Type B pancreatic cell (in vitro differentiated cells): ENCODE results near the gene ANAPC15. TPM values are rescaled to one million over a fixed set of nuclear protein-coding genes. Genes with fewer than 3 reads are reported as not detected.
"Not testable (repeated sequence)": the region's sequence is repeated elsewhere in the genome, so short reads cannot be mapped to it uniquely, and the experiment has no call there.

Experiments used
- DNase-seq: peaks from one replicate; pipeline ENCODE4 v3.0.0; 2021; ENCODE audit warnings: mixed read lengths; ENCODE audit not compliant: unreplicated experiment; ENCODE audit errors: extremely low spot score
- H3K27ac Mint-ChIP-seq: 2 replicates; pipeline ENCODE4 v1.8.0; 2021; ENCODE audit warnings: mild to moderate bottlenecking, mixed read lengths
- H3K27me3 Mint-ChIP-seq: 2 replicates; pipeline ENCODE4 v1.8.0; 2021; ENCODE audit warnings: mixed read lengths
- H3K36me3 Mint-ChIP-seq: 2 replicates; pipeline ENCODE4 v1.8.0; 2021; ENCODE audit warnings: mixed read lengths
- H3K4me1 Mint-ChIP-seq: one replicate; pipeline ENCODE4 v1.8.0; 2021; ENCODE audit warnings: mixed read lengths; ENCODE audit not compliant: unreplicated experiment
- H3K4me3 Mint-ChIP-seq: 2 replicates; pipeline ENCODE4 v1.8.0; 2021; ENCODE audit warnings: mild to moderate bottlenecking, mixed read lengths
- H3K9me3 Mint-ChIP-seq: 2 replicates; pipeline ENCODE4 v1.8.0; 2021; ENCODE audit warnings: mixed read lengths
- CTCF ChIP-seq: fragments of 200-600 bp; sonication (generic); conservative IDR thresholded peaks from 2 replicates; pipeline ENCODE4 v1.5.0; 2021; ENCODE audit warnings: antibody characterized with exemption, mild to moderate bottlenecking
- long read RNA-seq: library from polyadenylated mRNA; unstranded; transcript quantifications from one replicate; pipeline ENCODE4 v2.0.0, GENCODE V29; 2020
- total RNA-seq: library from RNA; stranded (reverse); gene quantifications from 2 replicates; pipeline ENCODE4 v1.2.1, GENCODE V29; 2021; ENCODE audit warnings: low replicate concordance

Gene ANAPC15
- 45.5 and 47.9 TPM in 2 replicates for total RNA-seq
- long read RNA-seq, transcript ANAPC15-201 (6 exons, 886 nt), result major isoform, 12 of 21 reads
- long read RNA-seq, partial matches to known transcripts, result 0 of 21 reads
- long read RNA-seq, other reads (novel, unspliced or antisense), result 4 of 21 reads

DNA sequence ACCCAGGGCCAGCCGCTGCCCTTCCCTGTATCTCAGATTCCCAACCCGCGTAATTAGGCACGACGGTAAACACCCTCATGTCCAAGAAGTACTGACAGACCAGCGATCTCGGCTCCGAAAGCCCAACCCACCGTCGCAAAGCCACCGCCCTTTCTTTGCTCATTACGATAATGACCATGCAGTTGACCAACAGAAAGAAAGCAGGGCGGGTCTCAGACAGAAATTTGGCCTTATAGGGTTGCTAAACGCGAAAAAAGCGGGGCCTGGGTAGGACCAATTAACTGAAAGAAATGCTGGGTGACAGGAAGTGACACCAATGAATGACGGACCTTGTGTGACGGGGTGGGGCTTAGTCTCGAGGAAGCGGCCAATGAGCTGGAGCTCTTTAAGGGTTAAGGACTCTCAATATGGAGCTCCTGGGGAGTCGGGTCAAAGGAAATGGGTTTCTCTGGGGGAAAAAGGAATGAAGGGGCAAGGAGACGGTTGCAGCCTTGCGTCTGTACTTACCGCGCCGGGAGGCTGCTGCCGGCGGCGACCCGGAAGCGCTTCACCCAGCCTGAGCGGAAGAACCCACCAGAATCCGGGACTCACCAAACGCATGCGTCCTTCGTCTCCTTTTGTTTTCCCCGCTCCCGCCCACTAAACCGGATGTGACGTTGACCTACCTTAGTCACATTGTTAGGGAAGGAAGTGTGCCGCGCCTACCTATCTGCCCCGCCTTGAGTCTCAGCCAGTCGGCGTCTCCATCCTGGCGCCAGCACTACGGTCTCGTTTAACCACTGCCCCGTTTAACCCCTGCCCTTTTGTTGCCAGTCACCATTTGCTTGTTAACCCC is at the start of gene ANAPC15:
Gene ANAPC15 (minus strand): TSS at position 553 of the 835 bp plus-strand sequence. CDS start 1,419 bp downstream, outside the sequence.
- Mint-ChIP-seq H3K4me1 (peaks cover 11% of the 10 kb centered on the region), H3K9me3 (no peaks in the 10 kb centered on the region), H3K27me3 (peaks cover 7% of the 10 kb centered on the region), H3K4me3 (peak within 1 kb of the TSS; percentile 95), H3K36me3 (peaks cover 5% of the 10 kb centered on the region), H3K27ac (peak within 1 kb of the TSS; percentile 100)
- TF ChIP-seq CTCF, result no peak
- peak; percentile 96 for DNase-seq

- H3K9me3 Mint-ChIP-seq, result no peaks in the 10 kb centered on the region
- peaks cover 11% of the 10 kb centered on the region for H3K27me3 Mint-ChIP-seq
- H3K4me3 Mint-ChIP-seq, result no peak overlapping the region
- no peaks in the 10 kb centered on the region for H3K36me3 Mint-ChIP-seq
- no peak for TF ChIP-seq CTCF
- no peak for DNase-seq
- no peak overlapping the region for H3K27ac Mint-ChIP-seq
- H3K4me1 Mint-ChIP-seq, result peaks cover 4% of the 10 kb centered on the region
Measured at GRCh38 chr11:72160319-72160718, 47.8 kb upstream of the ANAPC15 start.

DNA sequence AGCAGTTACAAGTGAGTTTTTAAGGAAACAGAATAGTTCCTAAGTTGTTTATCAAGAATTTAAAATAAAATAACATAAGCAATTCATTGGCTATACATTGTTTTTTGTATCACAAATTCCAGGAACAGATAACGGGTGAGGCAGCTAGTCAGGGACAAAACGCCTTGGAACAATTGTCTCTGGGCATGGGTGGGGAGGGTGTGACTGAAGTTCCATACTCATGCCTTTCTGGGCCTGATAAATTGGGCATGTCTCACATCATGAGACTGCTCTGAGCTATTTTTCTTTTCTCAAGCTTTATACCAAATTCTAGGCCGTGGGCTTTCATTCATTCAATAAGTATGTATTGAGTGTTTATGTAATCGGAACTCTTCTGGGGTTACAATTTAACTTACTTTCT is 44.6 kb upstream of the ANAPC15 start:
- Mint-ChIP-seq H3K27me3 (peaks cover 11% of the 10 kb centered on the region), H3K4me3 (no peak overlapping the region), H3K36me3 (no peaks in the 10 kb centered on the region), H3K4me1 (no peaks in the 10 kb centered on the region), H3K9me3 (no peaks in the 10 kb centered on the region), H3K27ac (no peak overlapping the region)
- no peak for TF ChIP-seq CTCF
- DNase-seq, result no peak

DNA sequence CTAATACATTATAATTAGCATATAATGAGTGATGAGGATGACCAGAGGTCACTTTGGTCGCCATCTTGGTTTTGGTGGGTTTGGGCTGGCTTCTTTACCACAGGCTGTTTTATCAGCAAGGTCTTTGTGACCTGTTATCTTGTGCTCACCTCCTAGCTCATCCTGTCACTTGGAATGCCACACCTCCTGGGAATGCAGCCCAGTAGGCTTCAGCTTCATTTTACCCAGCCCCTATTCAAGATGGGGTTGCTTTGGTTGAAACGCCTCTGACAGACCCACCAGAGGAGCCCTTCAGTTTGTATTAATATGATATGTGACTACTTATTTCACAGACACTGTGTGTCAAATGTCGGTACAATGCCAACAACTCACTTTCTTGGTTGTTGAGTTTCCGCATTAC is 43.3 kb upstream of the ANAPC15 start:
- Mint-ChIP-seq H3K4me1 (no peaks in the 10 kb centered on the region), H3K9me3 (no peaks in the 10 kb centered on the region), H3K4me3 (no peak overlapping the region), H3K27me3 (peaks cover 11% of the 10 kb centered on the region), H3K36me3 (no peaks in the 10 kb centered on the region), H3K27ac (no peak overlapping the region)
- DNase-seq, result no peak
- TF ChIP-seq CTCF, result no peak

DNA sequence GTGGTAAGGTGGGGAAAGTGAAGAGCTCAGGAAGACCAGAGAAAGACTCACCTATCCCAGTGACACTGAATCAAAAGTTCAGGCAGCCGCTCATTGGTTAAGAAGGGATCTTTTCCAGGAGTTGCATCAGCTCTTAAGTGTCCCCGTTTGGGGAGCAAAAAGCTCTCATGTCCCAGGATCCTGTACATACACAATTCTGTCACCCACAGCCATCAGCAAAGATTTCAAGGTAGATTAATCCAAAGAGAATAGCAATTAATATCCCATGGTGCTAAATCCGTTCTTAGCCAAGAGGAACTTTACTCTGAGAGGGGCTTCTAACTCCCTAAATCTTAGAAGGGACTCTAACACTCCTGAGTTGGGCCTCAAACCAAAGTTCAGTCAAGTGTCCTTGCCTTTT is 42.3 kb upstream of the ANAPC15 start:
- Mint-ChIP-seq H3K36me3 (no peaks in the 10 kb centered on the region), H3K9me3 (no peaks in the 10 kb centered on the region), H3K27ac (no peak overlapping the region), H3K4me3 (no peak overlapping the region), H3K4me1 (no peaks in the 10 kb centered on the region), H3K27me3 (peaks cover 11% of the 10 kb centered on the region)
- TF ChIP-seq CTCF, result no peak
- DNase-seq, result no peak

DNA sequence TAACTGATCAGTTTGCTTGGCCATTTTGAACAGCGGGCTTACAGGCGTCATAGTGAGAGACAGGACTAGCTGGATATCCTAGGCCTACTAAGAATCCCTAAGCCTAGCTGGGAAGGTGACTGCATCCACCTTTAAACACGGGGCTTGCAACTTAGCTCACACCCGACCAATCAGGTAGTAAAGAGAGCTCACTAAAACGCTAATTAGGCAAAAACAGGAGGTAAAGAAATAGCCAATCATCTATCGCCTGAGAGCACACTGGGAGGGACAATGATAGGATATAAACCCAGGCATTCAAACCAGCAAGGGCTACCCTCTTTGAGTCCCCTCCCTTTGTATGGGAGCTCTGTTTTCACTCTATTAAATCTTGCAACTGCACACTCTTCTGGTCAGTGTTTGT is 41.4 kb upstream of the ANAPC15 start:
- H3K9me3 Mint-ChIP-seq, H3K36me3 Mint-ChIP-seq, H3K4me1 Mint-ChIP-seq, H3K27ac Mint-ChIP-seq, DNase-seq, H3K4me3 Mint-ChIP-seq, H3K27me3 Mint-ChIP-seq: not testable (repeated sequence)
